HepG2 (cell line): ENCODE data around the gene PLIN5. TPM values are rescaled to one million over a fixed set of nuclear protein-coding genes. Genes with fewer than 3 reads are reported as not detected.

Experiments used
- ATRX ChIP-seq: sonication (generic); formaldehyde crosslinking; IDR thresholded peaks from 2 replicates; pipeline ENCODE4 v1.4.0; 2020; ENCODE audit warnings: missing genetic modification reagents, borderline replicate concordance
- CC2D1A ChIP-seq: sonication (generic); formaldehyde crosslinking; IDR thresholded peaks from 2 replicates; pipeline ENCODE4 v1.8.1; 2023; ENCODE audit warnings: mild to moderate bottlenecking, missing genetic modification reagents
- CSRNP1 ChIP-seq: sonication (generic); formaldehyde crosslinking; IDR thresholded peaks from 2 replicates; pipeline ENCODE4 v1.8.1; 2023; ENCODE audit warnings: mild to moderate bottlenecking, missing genetic modification reagents
- GMEB2 ChIP-seq: IDR thresholded peaks from 2 replicates; pipeline ENCODE4 v1.6.1; 2016; ENCODE audit warnings: missing biosample characterization, missing genetic modification reagents, low read depth
- GZF1 ChIP-seq: sonication (generic); formaldehyde crosslinking; IDR thresholded peaks from 2 replicates; pipeline ENCODE4 v1.5.1; 2020; ENCODE audit warnings: mild to moderate bottlenecking, missing genetic modification reagents
- MAFK ChIP-seq, 2 experiments: IDR thresholded peaks in 1 of 2; conservative IDR thresholded peaks in 1 of 2; 2 replicates each; pipeline ENCODE4 v1.6.1; 2011; ENCODE audit warnings: improper control_type of control experiment in 2 of 2, low read length in 2 of 2
- ONECUT2 ChIP-seq: sonication (generic); formaldehyde crosslinking; IDR thresholded peaks from 2 replicates; pipeline ENCODE4 v1.4.0; 2020; ENCODE audit warnings: missing genetic modification reagents
- RFX3 ChIP-seq: IDR thresholded peaks from 2 replicates; pipeline ENCODE4 v1.6.1; 2016; ENCODE audit warnings: missing biosample characterization, missing genetic modification reagents
- ZFP82 ChIP-seq: sonication (generic); formaldehyde crosslinking; IDR thresholded peaks from 2 replicates; pipeline ENCODE4 v1.5.1; 2020; ENCODE audit warnings: mild to moderate bottlenecking, missing genetic modification reagents, borderline replicate concordance
- ZNF543 ChIP-seq: sonication (generic); formaldehyde crosslinking; IDR thresholded peaks from 2 replicates; pipeline ENCODE4 v1.4.0; 2020; ENCODE audit warnings: mild to moderate bottlenecking, missing genetic modification reagents
- ZNF777 ChIP-seq: sonication (generic); formaldehyde crosslinking; IDR thresholded peaks from 2 replicates; pipeline ENCODE4 v1.4.0; 2020; ENCODE audit warnings: missing genetic modification reagents
- ZNF781 ChIP-seq: sonication (generic); formaldehyde crosslinking; IDR thresholded peaks from 2 replicates; pipeline ENCODE4 v1.5.1; 2020; ENCODE audit warnings: borderline replicate concordance, mild to moderate bottlenecking, missing genetic modification reagents; ENCODE audit errors: not compliant biosample characterization
- polyA plus RNA-seq, 8 experiments: library from polyadenylated mRNA; depleted of rRNA in 3 of 8; stranded (reverse) in 7 of 8; unstranded in 1 of 8; fragments of >200 nt; fragmentation: Illumina TruSeq in 4 of 8; extraction: Trizol in 4 of 8; gene quantifications; 2 replicates each; pipeline versions ENCODE4 v1.2.1 to v1.2.3, GENCODE V29; 2011 to 2016; ENCODE audit warnings: low read depth in 4 of 8, missing spikeins in 1 of 8, mixed read lengths in 1 of 8; ENCODE audit not compliant: insufficient read depth in 1 of 8
- total RNA-seq, 5 experiments: library from RNA; depleted of rRNA; stranded (reverse); fragments of >200 nt; fragmentation: Illumina TruSeq; extraction: Trizol; gene quantifications; 2 replicates each; pipeline ENCODE4 v1.2.3, GENCODE V29; 2016; ENCODE audit warnings: low read depth in 1 of 5
- TF ChIP-seq, protein P1 (sequence below): sonication (generic); formaldehyde crosslinking; IDR thresholded peaks from 2 replicates; pipeline ENCODE4 v1.4.0; 2020; ENCODE audit warnings: mild to moderate bottlenecking, missing genetic modification reagents, borderline replicate concordance
- TF ChIP-seq, protein P2 (sequence below): sonication (generic); formaldehyde crosslinking; IDR thresholded peaks from 2 replicates; pipeline ENCODE4 v1.5.0; 2020; ENCODE audit warnings: mild to moderate bottlenecking, missing genetic modification reagents, borderline replicate concordance
- TF ChIP-seq, protein P3 (sequence below): sonication (generic); formaldehyde crosslinking; IDR thresholded peaks from 2 replicates; pipeline ENCODE4 v1.4.0; 2020; ENCODE audit warnings: low read depth, missing genetic modification reagents

PLIN5 gene
- total and polyA plus RNA-seq, 2 of the 13 experiments (the other 11 are each of a cell fraction or from before 2014, with no cell fraction given): 1.8 to 4.8 TPM

DNA sequence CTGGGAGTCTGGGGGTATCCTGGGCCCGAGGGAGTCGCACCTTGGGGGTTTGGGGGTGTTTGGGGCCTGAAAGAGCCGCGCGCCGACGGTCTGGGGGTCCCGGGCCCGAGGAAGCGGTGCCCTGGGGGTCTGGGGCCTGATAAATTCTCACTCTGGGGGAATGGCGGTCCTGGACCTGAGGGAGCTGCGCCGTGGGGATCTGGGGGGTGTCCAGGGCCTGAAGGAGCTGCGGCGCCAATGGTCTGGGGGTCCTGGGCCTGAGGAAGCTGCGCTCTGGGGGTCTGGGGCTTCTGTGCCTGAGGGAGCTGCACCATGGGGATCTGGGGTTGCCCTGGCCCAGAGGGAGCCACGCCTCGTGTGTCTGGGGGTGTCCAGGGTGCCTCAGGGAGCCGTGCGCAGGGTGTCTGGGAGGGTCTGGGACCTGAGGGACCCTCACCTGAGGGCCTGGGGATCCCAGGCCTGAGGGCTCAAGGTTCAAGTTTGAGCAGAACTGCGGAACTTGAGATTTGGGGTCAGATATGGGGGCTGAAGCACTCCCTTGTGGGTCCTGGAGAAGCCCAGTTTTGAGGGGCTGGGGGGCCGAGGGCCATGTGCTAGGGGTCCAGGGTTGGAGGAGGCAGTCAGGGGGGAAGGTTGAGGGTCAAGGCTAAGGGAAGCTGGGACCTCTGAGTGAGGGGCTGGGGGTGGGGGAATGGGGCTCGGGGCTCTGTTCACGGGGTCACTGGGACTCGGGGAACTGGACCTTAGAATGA lies 61.8 kb downstream of the PLIN5 start (continued):
- TF ChIP-seq GMEB2 (CRISPR knock-in tag): no peak
- TF ChIP-seq ONECUT2 (CRISPR knock-in tag): no peak
- no peak for TF ChIP-seq CC2D1A
- TF ChIP-seq ATRX (CRISPR knock-in tag): no peak
- no peak for TF ChIP-seq ZNF543 (CRISPR knock-in tag)
- no peak for TF ChIP-seq ZFP82 (CRISPR knock-in tag)
- no peak for TF ChIP-seq ZNF777 (CRISPR knock-in tag)
- no peak for TF ChIP-seq CSRNP1
- TF ChIP-seq ZNF781: no peak
- no peak for TF ChIP-seq RFX3 (CRISPR knock-in tag)
- no peak for TF ChIP-seq MAFK (conservative IDR thresholded peaks at IDR 0.05 in 1 of 2, IDR thresholded peaks at IDR 0.05 in 1 of 2; ENCODE audit: low read length in 2 of 2)
- TF ChIP-seq, protein P1, sequence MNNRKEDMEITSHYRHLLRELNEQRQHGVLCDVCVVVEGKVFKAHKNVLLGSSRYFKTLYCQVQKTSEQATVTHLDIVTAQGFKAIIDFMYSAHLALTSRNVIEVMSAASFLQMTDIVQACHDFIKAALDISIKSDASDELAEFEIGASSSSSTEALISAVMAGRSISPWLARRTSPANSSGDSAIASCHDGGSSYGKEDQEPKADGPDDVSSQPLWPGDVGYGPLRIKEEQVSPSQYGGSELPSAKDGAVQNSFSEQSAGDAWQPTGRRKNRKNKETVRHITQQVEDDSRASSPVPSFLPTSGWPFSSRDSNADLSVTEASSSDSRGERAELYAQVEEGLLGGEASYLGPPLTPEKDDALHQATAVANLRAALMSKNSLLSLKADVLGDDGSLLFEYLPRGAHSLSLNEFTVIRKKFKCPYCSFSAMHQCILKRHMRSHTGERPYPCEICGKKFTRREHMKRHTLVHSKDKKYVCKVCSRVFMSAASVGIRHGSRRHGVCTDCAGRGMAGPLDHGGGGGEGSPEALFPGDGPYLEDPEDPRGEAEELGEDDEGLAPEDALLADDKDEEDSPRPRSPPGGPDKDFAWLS (CRISPR knock-in tag): no peak
- TF ChIP-seq, protein P2, sequence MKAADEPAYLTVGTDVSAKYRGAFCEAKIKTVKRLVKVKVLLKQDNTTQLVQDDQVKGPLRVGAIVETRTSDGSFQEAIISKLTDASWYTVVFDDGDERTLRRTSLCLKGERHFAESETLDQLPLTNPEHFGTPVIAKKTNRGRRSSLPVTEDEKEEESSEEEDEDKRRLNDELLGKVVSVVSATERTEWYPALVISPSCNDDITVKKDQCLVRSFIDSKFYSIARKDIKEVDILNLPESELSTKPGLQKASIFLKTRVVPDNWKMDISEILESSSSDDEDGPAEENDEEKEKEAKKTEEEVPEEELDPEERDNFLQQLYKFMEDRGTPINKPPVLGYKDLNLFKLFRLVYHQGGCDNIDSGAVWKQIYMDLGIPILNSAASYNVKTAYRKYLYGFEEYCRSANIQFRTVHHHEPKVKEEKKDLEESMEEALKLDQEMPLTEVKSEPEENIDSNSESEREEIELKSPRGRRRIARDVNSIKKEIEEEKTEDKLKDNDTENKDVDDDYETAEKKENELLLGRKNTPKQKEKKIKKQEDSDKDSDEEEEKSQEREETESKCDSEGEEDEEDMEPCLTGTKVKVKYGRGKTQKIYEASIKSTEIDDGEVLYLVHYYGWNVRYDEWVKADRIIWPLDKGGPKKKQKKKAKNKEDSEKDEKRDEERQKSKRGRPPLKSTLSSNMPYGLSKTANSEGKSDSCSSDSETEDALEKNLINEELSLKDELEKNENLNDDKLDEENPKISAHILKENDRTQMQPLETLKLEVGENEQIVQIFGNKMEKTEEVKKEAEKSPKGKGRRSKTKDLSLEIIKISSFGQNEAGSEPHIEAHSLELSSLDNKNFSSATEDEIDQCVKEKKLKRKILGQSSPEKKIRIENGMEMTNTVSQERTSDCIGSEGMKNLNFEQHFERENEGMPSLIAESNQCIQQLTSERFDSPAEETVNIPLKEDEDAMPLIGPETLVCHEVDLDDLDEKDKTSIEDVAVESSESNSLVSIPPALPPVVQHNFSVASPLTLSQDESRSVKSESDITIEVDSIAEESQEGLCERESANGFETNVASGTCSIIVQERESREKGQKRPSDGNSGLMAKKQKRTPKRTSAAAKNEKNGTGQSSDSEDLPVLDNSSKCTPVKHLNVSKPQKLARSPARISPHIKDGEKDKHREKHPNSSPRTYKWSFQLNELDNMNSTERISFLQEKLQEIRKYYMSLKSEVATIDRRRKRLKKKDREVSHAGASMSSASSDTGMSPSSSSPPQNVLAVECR: 0 out of 2 replicates have a peak, but pooled peaks have one; percentile 19
- no peak for TF ChIP-seq GZF1 (CRISPR knock-in tag)
- TF ChIP-seq, protein P3, sequence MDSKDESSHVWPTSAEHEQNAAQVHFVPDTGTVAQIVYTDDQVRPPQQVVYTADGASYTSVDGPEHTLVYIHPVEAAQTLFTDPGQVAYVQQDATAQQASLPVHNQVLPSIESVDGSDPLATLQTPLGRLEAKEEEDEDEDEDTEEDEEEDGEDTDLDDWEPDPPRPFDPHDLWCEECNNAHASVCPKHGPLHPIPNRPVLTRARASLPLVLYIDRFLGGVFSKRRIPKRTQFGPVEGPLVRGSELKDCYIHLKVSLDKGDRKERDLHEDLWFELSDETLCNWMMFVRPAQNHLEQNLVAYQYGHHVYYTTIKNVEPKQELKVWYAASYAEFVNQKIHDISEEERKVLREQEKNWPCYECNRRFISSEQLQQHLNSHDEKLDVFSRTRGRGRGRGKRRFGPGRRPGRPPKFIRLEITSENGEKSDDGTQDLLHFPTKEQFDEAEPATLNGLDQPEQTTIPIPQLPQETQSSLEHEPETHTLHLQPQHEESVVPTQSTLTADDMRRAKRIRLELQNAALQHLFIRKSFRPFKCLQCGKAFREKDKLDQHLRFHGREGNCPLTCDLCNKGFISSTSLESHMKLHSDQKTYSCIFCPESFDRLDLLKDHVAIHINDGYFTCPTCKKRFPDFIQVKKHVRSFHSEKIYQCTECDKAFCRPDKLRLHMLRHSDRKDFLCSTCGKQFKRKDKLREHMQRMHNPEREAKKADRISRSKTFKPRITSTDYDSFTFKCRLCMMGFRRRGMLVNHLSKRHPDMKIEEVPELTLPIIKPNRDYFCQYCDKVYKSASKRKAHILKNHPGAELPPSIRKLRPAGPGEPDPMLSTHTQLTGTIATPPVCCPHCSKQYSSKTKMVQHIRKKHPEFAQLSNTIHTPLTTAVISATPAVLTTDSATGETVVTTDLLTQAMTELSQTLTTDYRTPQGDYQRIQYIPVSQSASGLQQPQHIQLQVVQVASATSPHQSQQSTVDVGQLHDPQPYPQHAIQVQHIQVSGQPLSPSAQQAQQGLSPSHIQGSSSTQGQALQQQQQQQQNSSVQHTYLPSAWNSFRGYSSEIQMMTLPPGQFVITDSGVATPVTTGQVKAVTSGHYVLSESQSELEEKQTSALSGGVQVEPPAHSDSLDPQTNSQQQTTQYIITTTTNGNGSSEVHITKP (CRISPR knock-in tag): no peak
